T47D (cell line): Measurements from ENCODE around the gene ADAM23.

ENCODE experiments used
- DNase-seq, 2 experiments: peaks; one replicate each; pipeline versions ENCODE4 v3.0.0 to v3.0.0-alpha.2; 2011 to 2012; ENCODE audit warnings: low read depth in 1 of 2, low spot score in 1 of 2
- JUND ChIP-seq: IDR thresholded peaks from 2 replicates; pipeline ENCODE4 v1.6.1; 2012; ENCODE audit warnings: low read depth
- in situ Hi-C: cut with HindIII; loops from 2 replicates; pipeline ENCODE4 v1.10.0; 2016; ENCODE audit warnings: low sequenced_read_pairs, low pct_unique_long_range_greater_than_20kb

Gene ADAM23

GRCh38 chr2:206665251-206665650 lies 221.9 kb downstream of the ADAM23 start:
- no peak for TF ChIP-seq JUND
- DNase-seq: no peak
- in situ Hi-C loops: no loop called here
